ENCODE measurements around the gene LCLAT1. TPM values are rescaled to one million over a fixed set of nuclear protein-coding genes. Genes with fewer than 3 reads are reported as not detected.
A peak's percentile ranks its signal among the peaks of the same experiment; 100 is the strongest.

LCLAT1 gene
- total RNA-seq, 1 donor from 2014 or later, result 17.8 TPM

GRCh38 chr2:30601375-30601774, 154.3 kb downstream of the LCLAT1 start:
- H3K4me1 Mint-ChIP-seq (ENCODE audit: low read depth), result peaks cover 3% of the 10 kb centered on the region
- DNase-seq (ENCODE audit: low spot score), result no peak
- H3K27me3 Mint-ChIP-seq (ENCODE audit: low read depth), result no peaks in the 10 kb centered on the region
- peaks cover 31% of the 10 kb centered on the region for H3K9me3 Mint-ChIP-seq (ENCODE audit: low read depth)
- no peak overlapping the region for H3K27ac Mint-ChIP-seq (ENCODE audit: unreplicated experiment)
- no peak for TF ChIP-seq CTCF (IDR thresholded peaks at IDR 0.05)
- peaks cover 19% of the 10 kb centered on the region for H3K36me3 Mint-ChIP-seq (ENCODE audit: low read depth)
- no peak overlapping the region for H3K4me3 Mint-ChIP-seq (ENCODE audit: unreplicated experiment)

GRCh38 chr2:30605197-30605596, 158.2 kb downstream of the LCLAT1 start:
- no peak overlapping the region for H3K4me3 Mint-ChIP-seq (ENCODE audit: unreplicated experiment)
- H3K27me3 Mint-ChIP-seq (ENCODE audit: low read depth), result no peaks in the 10 kb centered on the region
- no peak for TF ChIP-seq CTCF (IDR thresholded peaks at IDR 0.05)
- H3K36me3 Mint-ChIP-seq (ENCODE audit: low read depth), result peaks cover 6% of the 10 kb centered on the region
- DNase-seq (ENCODE audit: low spot score), result no peak
- peaks cover 3% of the 10 kb centered on the region for H3K4me1 Mint-ChIP-seq (ENCODE audit: low read depth)
- H3K9me3 Mint-ChIP-seq (ENCODE audit: low read depth), result peaks cover 10% of the 10 kb centered on the region
- no peak overlapping the region for H3K27ac Mint-ChIP-seq (ENCODE audit: unreplicated experiment)

- no peak for TF ChIP-seq CTCF (IDR thresholded peaks at IDR 0.05)
- Mint-ChIP-seq H3K27me3 (ENCODE audit: low read depth) (no peaks in the 10 kb centered on the region), H3K9me3 (ENCODE audit: low read depth) (peaks cover 4% of the 10 kb centered on the region), H3K4me3 (ENCODE audit: unreplicated experiment) (no peak overlapping the region), H3K27ac (ENCODE audit: unreplicated experiment) (no peak overlapping the region), H3K4me1 (ENCODE audit: low read depth) (peaks cover 18% of the 10 kb centered on the region), H3K36me3 (ENCODE audit: low read depth) (peaks cover 2% of the 10 kb centered on the region)
- DNase-seq (ENCODE audit: low spot score), result no peak
Measured at GRCh38 chr2:30608643-30609042, 161.6 kb downstream of the LCLAT1 start.

- H3K4me1 Mint-ChIP-seq (ENCODE audit: low read depth), result peaks cover 18% of the 10 kb centered on the region
- H3K4me3 Mint-ChIP-seq (ENCODE audit: unreplicated experiment), result no peak overlapping the region
- TF ChIP-seq CTCF (IDR thresholded peaks at IDR 0.05), result no peak
- no peaks in the 10 kb centered on the region for H3K9me3 Mint-ChIP-seq (ENCODE audit: low read depth)
- H3K27me3 Mint-ChIP-seq (ENCODE audit: low read depth), result no peaks in the 10 kb centered on the region
- H3K27ac Mint-ChIP-seq (ENCODE audit: unreplicated experiment), result peak overlapping the region; percentile 68
- DNase-seq (ENCODE audit: low spot score), result no peak
- H3K36me3 Mint-ChIP-seq (ENCODE audit: low read depth), result peaks cover 1% of the 10 kb centered on the region
Measured at GRCh38 chr2:30611583-30611982, 164.5 kb downstream of the LCLAT1 start.

GRCh38 chr2:30612371-30612770, 165.3 kb downstream of the LCLAT1 start:
- Mint-ChIP-seq H3K4me1 (ENCODE audit: low read depth) (peaks cover 18% of the 10 kb centered on the region), H3K27me3 (ENCODE audit: low read depth) (no peaks in the 10 kb centered on the region), H3K4me3 (ENCODE audit: unreplicated experiment) (no peak overlapping the region), H3K27ac (ENCODE audit: unreplicated experiment) (peak overlapping the region; percentile 68), H3K36me3 (ENCODE audit: low read depth) (peaks cover 1% of the 10 kb centered on the region), H3K9me3 (ENCODE audit: low read depth) (no peaks in the 10 kb centered on the region)
- no peak for DNase-seq (ENCODE audit: low spot score)
- no peak for TF ChIP-seq CTCF (IDR thresholded peaks at IDR 0.05)
